Heart right ventricle (tissue), 16 donors: Measurements from ENCODE around the gene MDM1. TPM values are rescaled to one million over a fixed set of nuclear protein-coding genes. Genes with fewer than 3 reads are reported as not detected.

ENCODE experiments used
- ATAC-seq, 8 donors: fragments of 200-7000 bp; cut with Tn5 transposase; one replicate each; pipeline ENCODE4 v1.9.1; 2020; ENCODE audit warnings: mild to moderate bottlenecking in 8 of 8, moderate library complexity in 8 of 8, moderate number of reproducible peaks in 1 of 8
- DNase-seq, 2 donors: peaks; one replicate each; pipeline ENCODE4 v3.0.0-alpha.2; 2020
- H3K27ac ChIP-seq, 10 donors: fragments of 200-600 bp; sonication (generic) in 2 of 10; one replicate each; pipeline versions ENCODE4 v1.5.0 to v1.8.0; 2020 to 2022; ENCODE audit warnings: mild to moderate bottlenecking in 3 of 10
- H3K27me3 ChIP-seq, 7 donors: fragments of 200-600 bp; one replicate each; pipeline ENCODE4 v1.8.0; 2021 to 2022; ENCODE audit warnings: mild to moderate bottlenecking in 2 of 7
- H3K36me3 ChIP-seq, 9 donors: fragments of 200-600 bp; sonication (generic) in 1 of 9; one replicate each; pipeline versions ENCODE4 v1.5.0 to v1.8.0; 2020 to 2022; ENCODE audit warnings: mild to moderate bottlenecking in 2 of 9
- H3K4me1 ChIP-seq, 9 donors: fragments of 200-600 bp; sonication (generic) in 1 of 9; one replicate each; pipeline versions ENCODE4 v1.5.0 to v1.8.0; 2020 to 2022; ENCODE audit warnings: mild to moderate bottlenecking in 4 of 9
- H3K4me3 ChIP-seq, 10 donors: fragments of 200-600 bp; sonication (generic) in 2 of 10; one replicate each; pipeline versions ENCODE4 v1.5.0 to v1.8.0; 2020 to 2022; ENCODE audit warnings: mild to moderate bottlenecking in 7 of 10, moderate library complexity in 2 of 10
- H3K9me3 ChIP-seq, 11 donors: fragments of 200-600 bp in 10 of 11; sonication (generic) in 2 of 11; one replicate each; pipeline versions ENCODE4 v1.5.0 to v1.8.0; 2013 to 2022; ENCODE audit warnings: mild to moderate bottlenecking in 2 of 11, control low read depth in 1 of 11, moderate library complexity in 1 of 11
- CTCF ChIP-seq, 9 donors: fragments of 200-600 bp; sonication (generic) in 2 of 9; IDR thresholded peaks; one replicate each; pipeline versions ENCODE4 v1.5.0 to v1.8.0; 2021 to 2022; ENCODE audit warnings: antibody characterized with exemption in 9 of 9, mild to moderate bottlenecking in 5 of 9, moderate library complexity in 1 of 9
- WGBS, 2 donors: extraction: QIAGEN DNeasy Blood & Tissue Kit; methylation state at CpG; one replicate each; pipeline ENCODE4 v1.1.7; 2013; ENCODE audit warnings: inconsistent platforms in 1 of 2; 5-methylcytosine and 5-hydroxymethylcytosine counted together
- intact Hi-C, 10 donors: fragments of 100-400 bp; cut with DNase I; formaldehyde crosslinking; loops; one replicate each; pipeline versions ENCODE4 v1.11.1 to v1.14.2; 2022
- long read RNA-seq, 3 donors: library from polyadenylated mRNA; unstranded; transcript quantifications; one replicate each; pipeline ENCODE4 v2.0.0, GENCODE V29; 2020 to 2021
- polyA plus RNA-seq, 2 donors: library from polyadenylated mRNA; stranded (reverse); fragments of 200-250 nt; gene quantifications; one replicate each; pipeline ENCODE4 v1.2.3, GENCODE V29; 2013
- total RNA-seq, 10 donors: library from RNA; stranded (reverse); fragmentation: NEBNext Ultra II Directional in 3 of 10; extraction: Animal tissue kit (Norgen Biotek cat#: 25700) in 3 of 10; gene quantifications; one replicate each; pipeline versions ENCODE4 v1.2.1 to v1.2.4, GENCODE V29; 2021 to 2023
- donor health status: Arrhythmogenic right ventricular cardiomyopathy.
- donor health status: ischemic (EF 13 %, LVEDD 7.1; RV severe dilation, severe dysfunction).
- donor health status: healthy with polysubstance abuse.
- donor health status: DM: no; HTN: yes; CAD: no.
- donor health status: DM: no; HTN: no; CAD: no.
- donor health status: ischemic (EF 25% LVEDD 6.9; RV normal size, moderate dysfunction).
- donor health status: ischemic (EF 25% LVEDD 5.7; RV mildly dilated, moderate dysfunction).
- donor health status: healthy.
- donor health status: DM: yes; HTN: yes; CAD: no.
- donor health status: Ischemic cardiomyopathy.
- donor health status: ischemic (EF 35%, LVEDD 5.7; RV mildly dilated, moderate dysfunction).
- donor health status: nonischemic (EF 11% LVEDD 7.7; RV severe dilation, severe dysfunction).
- donor health status: DM: yes; HTN: yes; CAD: no.
- donor health status: PGD.
- donor health status: ischemic (EF 29% LVEDD 5.4; RV normal size, mild dysfunction).
- donor health status: nonischemic (EF 23%, LVEDD 6.1; RV moderate dilation, normal function).

The MDM1 gene
- total RNA-seq: 1 to 10 TPM; 3.3 to 8.5 (median 6.2) TPM
- polyA plus RNA-seq: 10 to 100 TPM in 1 of 2 donors, 1 to 10 TPM in 1; 4.3 to 11.8 TPM
- long read RNA-seq, donor 1, partial matches to known transcripts: 1 of 13 reads
- long read RNA-seq, donor 1, other reads (novel, unspliced or antisense): 10 of 13 reads
- long read RNA-seq, donor 2, partial matches to known transcripts: 0 of 12 reads
- long read RNA-seq, donor 2, other reads (novel, unspliced or antisense): 8 of 12 reads
- long read RNA-seq, donor 3, partial matches to known transcripts: 3 of 17 reads
- long read RNA-seq, donor 3, other reads (novel, unspliced or antisense): 10 of 17 reads

- no peaks in the 10 kb centered on the region for H3K27me3 ChIP-seq
- TF ChIP-seq CTCF (IDR thresholded peaks at IDR 0.05): no peak
- H3K27ac ChIP-seq: peak within 1 kb of the TSS in 9 of 10 donors; percentile 57 to 82 (median 69)
- DNase-seq (peak; percentile 96 to 99), ATAC-seq (peak; percentile 99 to 100 (median 100))
- intact Hi-C loops: loop anchor here in 3 of 10 donors (1.0 to 10.0 kb wide), 4 partner anchors 278 to 473 kb away; partner anchors contain the start of genes NUP107 (in 2 of the 3), MDM2 (in 1 of the 3) and RAP1B (in 1 of the 3)
- peaks cover 0 to 30% (median 0%) of the 10 kb centered on the region in 9 donors for H3K36me3 ChIP-seq
- peaks cover 0 to 22% (median 14%) of the 10 kb centered on the region in 9 donors for H3K4me1 ChIP-seq
- H3K9me3 ChIP-seq: no peaks in the 10 kb centered on the region
- peak within 1 kb of the TSS; percentile 69 to 88 (median 76) for H3K4me3 ChIP-seq
- 0% methylated on average over 59 of the region's 59 CpGs for WGBS, 2 donors
These were observed at the start of gene MDM1 for GRCh38 chr12:68331869-68332727. Gene MDM1 (minus strand): TSS chr12:68332362. CDS start chr12:68332245, 117 bp downstream.

GRCh38 chr12:68381476-68382219, 49.5 kb upstream of the MDM1 start:
- intact Hi-C loops: no loop called here
- H3K9me3 ChIP-seq: no peaks in the 10 kb centered on the region
- DNase-seq: no peak
- peaks cover 0 to 48% (median 16%) of the 10 kb centered on the region in 9 donors for H3K4me1 ChIP-seq
- H3K36me3 ChIP-seq: no peaks in the 10 kb centered on the region
- no peak for ATAC-seq
- TF ChIP-seq CTCF (IDR thresholded peaks at IDR 0.05): no peak
- no peak overlapping the region for H3K27ac ChIP-seq
- 76 to 77% methylated on average over 6 of the region's 6 CpGs for WGBS, 2 donors
- H3K27me3 ChIP-seq: no peaks in the 10 kb centered on the region
- no peak overlapping the region for H3K4me3 ChIP-seq

GRCh38 chr12:68378872-68379606, 46.9 kb upstream of the MDM1 start:
- intact Hi-C loops: no loop called here
- Histone ChIP-seq H3K27ac (peak overlapping the region in 5 of 10 donors; percentile 7 to 61 (median 51)), H3K4me3 (no peak overlapping the region), H3K36me3 (no peaks in the 10 kb centered on the region), H3K9me3 (no peaks in the 10 kb centered on the region), H3K4me1 (peaks cover 0 to 48% (median 16%) of the 10 kb centered on the region in 9 donors), H3K27me3 (no peaks in the 10 kb centered on the region)
- no peak for TF ChIP-seq CTCF (IDR thresholded peaks at IDR 0.05)
- DNase-seq: peak in 1 of 2 donors; percentile 27
- WGBS, 2 donors: 43 to 53% methylated on average over 5 of the region's 5 CpGs
- ATAC-seq: peak in 7 of 8 donors; percentile 33 to 80 (median 70)
